Colonic mucosa (tissue), 4 donors: ENCODE results near the gene NRXN2. TPM values are rescaled to one million over a fixed set of nuclear protein-coding genes. Genes with fewer than 3 reads are reported as not detected.

Experiments
- DNase-seq: peaks from one replicate; pipeline ENCODE4 v3.0.0-alpha.2; 2020
- H3K27ac ChIP-seq: fragments of 200-600 bp; one replicate; pipeline ENCODE4 v1.8.0; 2021
- H3K27me3 ChIP-seq: fragments of 200-600 bp; one replicate; pipeline ENCODE4 v1.8.0; 2021
- H3K36me3 ChIP-seq: fragments of 200-600 bp; one replicate; pipeline ENCODE4 v1.8.0; 2021
- H3K4me1 ChIP-seq: fragments of 200-600 bp; one replicate; pipeline ENCODE4 v1.8.0; 2021; ENCODE audit warnings: mild to moderate bottlenecking
- H3K4me3 ChIP-seq: fragments of 200-600 bp; one replicate; pipeline ENCODE4 v1.8.0; 2021
- H3K9ac ChIP-seq, 2 donors: one replicate each; pipeline ENCODE4 v1.7.0; 2013; ENCODE audit warnings: control low read depth in 2 of 2, low read depth in 2 of 2, low read length in 2 of 2
- H3K9me3 ChIP-seq: fragments of 200-600 bp; one replicate; pipeline ENCODE4 v1.8.0; 2021
- intact Hi-C: fragments of 100-400 bp; cut with DNase I; formaldehyde crosslinking; loops from one replicate; pipeline ENCODE4 v1.14.1; 2022
- total RNA-seq, 2 donors: library from RNA; stranded (reverse); fragmentation: NEBNext Ultra II Directional in 1 of 2; extraction: Animal tissue kit (Norgen Biotek cat#: 25700) in 1 of 2; gene quantifications; one replicate each; pipeline ENCODE4 v1.2.1, GENCODE V29; 2021
- TF ChIP-seq, protein P1 (sequence below): fragments of 200-600 bp; IDR thresholded peaks from one replicate; pipeline ENCODE4 v1.8.0; 2022; ENCODE audit warnings: antibody characterized with exemption, mild to moderate bottlenecking
- donor health status: healthy.
- donor health status: DM: no; HTN: no; CAD: no.
- donor health status: DM: no; HTN: no; CAD: no.

NRXN2 gene
- total RNA-seq, 2 donors from 2014 or later = 2.2 to 5.4 TPM

DNA sequence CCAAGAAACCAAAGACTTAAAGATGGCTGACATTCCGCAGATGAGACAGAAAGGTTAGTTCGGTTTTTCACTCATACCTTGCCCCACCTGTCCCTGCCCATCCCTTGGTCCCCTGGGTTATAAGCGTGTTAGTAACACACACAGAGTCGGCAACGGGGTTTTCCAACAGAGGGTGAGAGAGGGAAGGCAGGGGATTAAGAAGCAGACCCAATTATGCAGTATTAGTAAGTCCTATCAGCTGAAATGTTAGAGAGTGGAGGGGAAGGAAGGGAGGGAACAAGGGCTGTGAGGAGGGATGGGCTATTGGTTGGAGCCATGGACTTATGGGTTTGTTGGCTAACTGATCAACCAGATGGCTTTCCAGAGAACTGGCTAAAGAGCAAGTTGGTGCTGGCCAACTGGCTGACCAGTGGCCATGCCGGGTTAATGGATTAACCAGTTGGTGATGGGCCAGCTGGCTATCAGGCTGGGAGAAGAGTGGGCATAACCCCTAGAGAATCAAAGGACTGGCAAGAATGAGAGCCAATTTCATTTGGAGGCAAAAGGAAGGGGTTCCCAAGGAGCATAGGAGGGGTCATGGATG, 45.5 kb downstream of the NRXN2 start:
- no peaks in the 10 kb centered on the region for H3K4me1 ChIP-seq
- H3K9me3 ChIP-seq = no peaks in the 10 kb centered on the region
- TF ChIP-seq, protein P1, sequence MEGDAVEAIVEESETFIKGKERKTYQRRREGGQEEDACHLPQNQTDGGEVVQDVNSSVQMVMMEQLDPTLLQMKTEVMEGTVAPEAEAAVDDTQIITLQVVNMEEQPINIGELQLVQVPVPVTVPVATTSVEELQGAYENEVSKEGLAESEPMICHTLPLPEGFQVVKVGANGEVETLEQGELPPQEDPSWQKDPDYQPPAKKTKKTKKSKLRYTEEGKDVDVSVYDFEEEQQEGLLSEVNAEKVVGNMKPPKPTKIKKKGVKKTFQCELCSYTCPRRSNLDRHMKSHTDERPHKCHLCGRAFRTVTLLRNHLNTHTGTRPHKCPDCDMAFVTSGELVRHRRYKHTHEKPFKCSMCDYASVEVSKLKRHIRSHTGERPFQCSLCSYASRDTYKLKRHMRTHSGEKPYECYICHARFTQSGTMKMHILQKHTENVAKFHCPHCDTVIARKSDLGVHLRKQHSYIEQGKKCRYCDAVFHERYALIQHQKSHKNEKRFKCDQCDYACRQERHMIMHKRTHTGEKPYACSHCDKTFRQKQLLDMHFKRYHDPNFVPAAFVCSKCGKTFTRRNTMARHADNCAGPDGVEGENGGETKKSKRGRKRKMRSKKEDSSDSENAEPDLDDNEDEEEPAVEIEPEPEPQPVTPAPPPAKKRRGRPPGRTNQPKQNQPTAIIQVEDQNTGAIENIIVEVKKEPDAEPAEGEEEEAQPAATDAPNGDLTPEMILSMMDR = no peak
- H3K27me3 ChIP-seq = no peaks in the 10 kb centered on the region
- no peak for DNase-seq
- intact Hi-C loops = no loop called here
- no peak overlapping the region for H3K27ac ChIP-seq
- no peaks in the 10 kb centered on the region for H3K36me3 ChIP-seq
- no peak overlapping the region for H3K4me3 ChIP-seq
- H3K9ac ChIP-seq = no peak overlapping the region

DNA sequence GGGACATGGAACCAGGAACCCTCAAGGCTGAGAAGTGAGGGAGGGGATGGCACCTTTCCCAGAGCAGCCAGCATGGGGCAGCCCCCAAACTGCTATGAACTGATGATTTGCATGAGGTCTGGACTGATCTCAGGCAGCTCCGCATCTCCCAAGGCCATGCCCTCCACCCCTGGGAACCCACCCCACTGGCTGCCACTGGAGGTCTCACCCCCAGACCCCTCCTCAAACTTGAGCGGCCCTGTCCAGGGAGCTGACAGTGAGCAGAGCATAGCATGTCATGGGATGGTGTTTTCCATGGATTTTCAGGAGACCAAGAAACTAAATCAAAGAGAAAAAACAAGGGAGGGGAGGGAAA, 46.8 kb downstream of the NRXN2 start:
- intact Hi-C loops = no loop called here
- no peak overlapping the region for H3K9ac ChIP-seq

DNA sequence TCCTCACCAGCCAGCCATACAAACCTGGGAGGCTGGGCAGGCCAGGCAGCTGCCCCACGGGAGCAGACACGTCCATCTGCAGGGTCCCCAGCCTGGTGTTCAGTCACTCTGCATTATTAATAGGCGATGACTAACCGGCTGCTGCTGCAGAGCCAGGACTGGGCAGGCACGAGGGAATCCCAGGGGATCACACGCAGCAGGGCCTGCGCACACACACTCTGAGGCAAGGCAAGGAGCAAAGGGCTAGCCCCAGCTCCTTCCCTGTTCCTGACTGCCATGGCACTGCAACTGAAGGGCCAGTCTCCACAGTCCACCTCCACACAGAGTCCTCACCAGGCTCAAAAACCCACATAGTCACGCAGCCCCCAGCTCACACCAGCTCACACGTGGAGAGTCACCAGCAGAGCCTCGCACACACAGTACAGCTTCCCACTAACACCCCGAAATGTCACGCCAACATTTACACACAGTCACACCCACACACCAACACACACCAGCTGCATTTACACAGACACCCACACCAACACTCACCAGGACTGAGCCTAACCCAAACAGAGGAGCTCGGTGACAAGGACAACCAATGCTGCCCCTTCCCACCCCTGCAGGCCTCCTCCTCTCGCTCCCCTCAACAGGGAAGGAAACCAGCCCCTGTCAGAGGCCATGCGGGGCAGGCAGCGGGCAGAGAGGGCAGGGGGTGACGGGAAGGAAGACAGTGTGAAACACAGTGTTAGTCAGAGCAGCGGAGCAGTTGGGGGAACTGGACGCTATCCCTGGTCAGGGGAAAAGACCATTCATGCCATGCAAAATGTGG, 47.3 kb downstream of the NRXN2 start:
- no peak overlapping the region for H3K9ac ChIP-seq
- H3K4me3 ChIP-seq = no peak overlapping the region
- DNase-seq = peak; percentile 29
- no peak overlapping the region for H3K27ac ChIP-seq
- TF ChIP-seq, protein P1 = no peak
- H3K27me3 ChIP-seq = no peaks in the 10 kb centered on the region
- H3K36me3 ChIP-seq = no peaks in the 10 kb centered on the region
- H3K4me1 ChIP-seq = no peaks in the 10 kb centered on the region
- no peaks in the 10 kb centered on the region for H3K9me3 ChIP-seq
- intact Hi-C loops = no loop called here

More for the DNA sequence above, 46.8 kb downstream of the NRXN2 start:
- DNase-seq = no peak
- Histone ChIP-seq H3K9me3 (no peaks in the 10 kb centered on the region), H3K27me3 (no peaks in the 10 kb centered on the region), H3K4me1 (no peaks in the 10 kb centered on the region), H3K36me3 (no peaks in the 10 kb centered on the region), H3K4me3 (no peak overlapping the region), H3K27ac (no peak overlapping the region)
- TF ChIP-seq, protein P1 = no peak

DNA sequence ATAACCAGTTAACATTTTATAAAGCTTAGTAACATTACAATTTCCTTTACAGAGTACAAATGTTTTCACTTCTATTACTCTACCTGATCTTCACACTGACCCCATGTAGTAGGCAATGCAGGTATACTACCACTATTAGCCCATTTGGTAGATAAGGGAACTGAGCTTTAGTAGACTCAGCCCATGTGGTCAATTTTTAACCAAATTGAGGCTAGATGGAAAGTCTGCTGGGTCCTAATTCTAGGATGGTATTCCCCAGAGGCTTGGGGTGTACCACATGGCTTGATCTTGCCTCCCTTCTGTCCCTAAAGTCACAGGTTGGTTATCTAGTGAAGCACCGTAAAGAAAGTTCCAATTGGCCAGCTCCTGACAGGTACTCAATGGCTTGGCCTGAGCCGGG, 48.2 kb downstream of the NRXN2 start:
- Histone ChIP-seq H3K9ac (no peak overlapping the region), H3K9me3 (no peaks in the 10 kb centered on the region), H3K4me3 (no peak overlapping the region), H3K27me3 (no peaks in the 10 kb centered on the region), H3K36me3 (no peaks in the 10 kb centered on the region), H3K4me1 (no peaks in the 10 kb centered on the region), H3K27ac (no peak overlapping the region)
- DNase-seq = no peak
- intact Hi-C loops = no loop called here
- TF ChIP-seq, protein P1 = no peak

DNA sequence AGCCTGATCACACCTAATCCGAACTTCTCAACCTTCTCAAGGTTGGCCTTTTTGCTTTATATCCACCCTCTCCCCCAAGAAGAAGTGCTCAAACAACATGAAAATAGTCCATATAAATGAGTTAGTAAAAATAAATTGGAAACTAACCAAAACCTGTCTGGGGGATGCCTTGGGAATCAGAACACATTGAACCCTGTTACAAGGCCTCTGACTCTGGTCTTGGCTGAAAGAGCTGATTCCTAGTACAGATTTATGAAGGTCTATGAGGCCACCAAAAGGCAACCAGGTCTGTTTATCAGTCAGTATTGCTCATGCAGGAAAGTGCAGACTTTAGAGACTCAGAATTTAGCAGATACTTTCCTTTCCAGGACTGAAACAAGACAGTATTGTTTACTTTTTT, 49.7 kb downstream of the NRXN2 start:
- Histone ChIP-seq H3K27ac (no peak overlapping the region), H3K4me1 (no peaks in the 10 kb centered on the region), H3K27me3 (no peaks in the 10 kb centered on the region), H3K4me3 (no peak overlapping the region), H3K9ac (no peak overlapping the region), H3K9me3 (no peaks in the 10 kb centered on the region), H3K36me3 (no peaks in the 10 kb centered on the region)
- intact Hi-C loops = no loop called here
- TF ChIP-seq, protein P1 = no peak
- no peak for DNase-seq
